H9 (cell line): ENCODE data around the gene CCDC92. TPM values are rescaled to one million over a fixed set of nuclear protein-coding genes. Genes with fewer than 3 reads are reported as not detected.

ENCODE experiments used
- DNase-seq: peaks from one replicate; pipeline ENCODE4 v3.0.0-alpha.2; 2017
- H2AFZ ChIP-seq: one replicate; pipeline ENCODE4 v1.6.1; 2013; ENCODE audit warnings: mild to moderate bottlenecking, low read length, control low read depth, moderate library complexity
- H2AK5ac ChIP-seq: 2 replicates; pipeline ENCODE4 v1.6.1; 2013; ENCODE audit warnings: low read length, control low read depth, mixed read lengths; ENCODE audit not compliant: insufficient read length
- H2BK120ac ChIP-seq: one replicate; pipeline ENCODE4 v1.6.1; 2013; ENCODE audit warnings: low read depth, mild to moderate bottlenecking, low read length, control low read depth, inconsistent platforms; ENCODE audit not compliant: poor library complexity, severe bottlenecking
- H2BK12ac ChIP-seq: 2 replicates; pipeline ENCODE4 v1.6.1; 2013; ENCODE audit warnings: low read length, control low read depth, mixed read lengths, low read depth; ENCODE audit not compliant: insufficient read length
- H2BK15ac ChIP-seq: 2 replicates; pipeline ENCODE4 v1.6.1; 2013; ENCODE audit warnings: low read depth, low read length, control low read depth
- H2BK20ac ChIP-seq: one replicate; pipeline ENCODE4 v1.6.1; 2013; ENCODE audit warnings: low read depth, mild to moderate bottlenecking, low read length, control low read depth, inconsistent platforms; ENCODE audit not compliant: poor library complexity, severe bottlenecking
- H2BK5ac ChIP-seq: 2 replicates; pipeline ENCODE4 v1.6.1; 2013; ENCODE audit warnings: low read length, control low read depth, mixed read lengths; ENCODE audit not compliant: insufficient read length
- H3K14ac ChIP-seq: 2 replicates; pipeline ENCODE4 v1.6.1; 2013; ENCODE audit warnings: low read length, control low read depth; ENCODE audit not compliant: insufficient read depth
- H3K18ac ChIP-seq: 2 replicates; pipeline ENCODE4 v1.6.1; 2013; ENCODE audit warnings: low read depth, mild to moderate bottlenecking, mixed read lengths, low read length, control low read depth; ENCODE audit not compliant: insufficient read length
- H3K23ac ChIP-seq: 2 replicates; pipeline ENCODE4 v1.6.1; 2013; ENCODE audit warnings: low read length, control low read depth, mixed read lengths, low read depth; ENCODE audit not compliant: insufficient read length
- H3K23me2 ChIP-seq: 2 replicates; pipeline ENCODE4 v1.6.1; 2013; ENCODE audit warnings: low read depth, mild to moderate bottlenecking, mixed read lengths, low read length, control low read depth; ENCODE audit not compliant: insufficient read length, poor library complexity, severe bottlenecking
- H3K27ac ChIP-seq: 2 replicates; pipeline ENCODE4 v1.5.1; 2013; ENCODE audit warnings: low read length, control low read depth, mixed read lengths, low read depth; ENCODE audit not compliant: insufficient read length
- H3K27me3 ChIP-seq: 2 replicates; pipeline ENCODE4 v1.6.1; 2013; ENCODE audit warnings: low read length, control low read depth, inconsistent platforms; ENCODE audit not compliant: insufficient read depth
- H3K4ac ChIP-seq: 2 replicates; pipeline ENCODE4 v1.6.1; 2013; ENCODE audit warnings: low read depth, mild to moderate bottlenecking, control low read depth, inconsistent platforms, low read length, moderate library complexity
- H3K4me1 ChIP-seq: 2 replicates; pipeline ENCODE4 v1.6.1; 2013; ENCODE audit warnings: low read length, control low read depth, inconsistent platforms; ENCODE audit not compliant: insufficient read depth
- H3K4me2 ChIP-seq: 2 replicates; pipeline ENCODE4 v1.6.1; 2013; ENCODE audit warnings: low read length, control low read depth, mixed read lengths; ENCODE audit not compliant: insufficient read length, insufficient read depth
- H3K56ac ChIP-seq: 2 replicates; pipeline ENCODE4 v1.6.1; 2013; ENCODE audit warnings: low read depth, mild to moderate bottlenecking, mixed read lengths, low read length, control low read depth; ENCODE audit not compliant: insufficient read length
- H3K79me1 ChIP-seq: 2 replicates; pipeline ENCODE4 v1.6.1; 2013; ENCODE audit warnings: low read depth, mild to moderate bottlenecking, moderate library complexity, low read length, control low read depth, inconsistent platforms; ENCODE audit not compliant: insufficient read depth, poor library complexity, severe bottlenecking
- H3K79me2 ChIP-seq: 2 replicates; pipeline ENCODE4 v1.6.1; 2013; ENCODE audit warnings: low read length, control low read depth, inconsistent platforms; ENCODE audit not compliant: insufficient read depth
- H3K9ac ChIP-seq: 2 replicates; pipeline ENCODE4 v1.6.1; 2013; ENCODE audit warnings: low read length, control low read depth, mixed read lengths; ENCODE audit not compliant: insufficient read length; ENCODE audit errors: extremely low read depth
- H3K9me3 ChIP-seq: one replicate; pipeline ENCODE4 v1.6.1; 2013; ENCODE audit warnings: low read depth, low read length, inconsistent platforms; ENCODE audit not compliant: control insufficient read depth
- H3T11ph ChIP-seq: one replicate; pipeline ENCODE4 v1.6.1; 2013; ENCODE audit warnings: mild to moderate bottlenecking, low read length, control low read depth, inconsistent platforms
- H4K20me1 ChIP-seq: one replicate; pipeline ENCODE4 v1.6.1; 2013; ENCODE audit not compliant: control insufficient read depth, insufficient read length, insufficient read depth
- H4K5ac ChIP-seq: 2 replicates; pipeline ENCODE4 v1.6.1; 2013; ENCODE audit warnings: low read depth, mild to moderate bottlenecking, mixed read lengths, low read length, control low read depth; ENCODE audit not compliant: insufficient read length
- H4K8ac ChIP-seq: replicated peaks from 2 replicates; pipeline ENCODE4 v1.6.1; 2013; ENCODE audit warnings: low read length, control low read depth, mixed read lengths, low read depth; ENCODE audit not compliant: insufficient read length
- H4K91ac ChIP-seq: 2 replicates; pipeline ENCODE4 v1.6.1; 2013; ENCODE audit warnings: low read depth, mild to moderate bottlenecking, moderate library complexity, mixed read lengths, low read length, control low read depth; ENCODE audit not compliant: insufficient read length
- H3K27ac Mint-ChIP-seq, 3 experiments: 2 replicates in 2 of 3; 3 replicates in 1 of 3; pipeline ENCODE4 v1.8.0; 2020 to 2021; ENCODE audit warnings: mixed read lengths in 3 of 3, mild to moderate bottlenecking in 1 of 3, moderate library complexity in 1 of 3
- H3K27me3 Mint-ChIP-seq: 2 replicates; pipeline ENCODE4 v1.8.0; 2021; ENCODE audit warnings: low read depth, mild to moderate bottlenecking, moderate library complexity, mixed read lengths
- H3K36me3 Mint-ChIP-seq, 3 experiments: 2 replicates in 2 of 3; 3 replicates in 1 of 3; pipeline ENCODE4 v1.8.0; 2020 to 2021; ENCODE audit warnings: low read depth in 3 of 3, mixed read lengths in 3 of 3; ENCODE audit not compliant: insufficient read depth in 1 of 3
- H3K4me1 Mint-ChIP-seq, 2 experiments: 2 replicates each; pipeline ENCODE4 v1.8.0; 2020; ENCODE audit warnings: mixed read lengths in 2 of 2
- H3K4me3 Mint-ChIP-seq, 2 experiments: 2 replicates in 1 of 2; 3 replicates in 1 of 2; pipeline ENCODE4 v1.8.0; 2020 to 2021; ENCODE audit warnings: mild to moderate bottlenecking in 2 of 2, mixed read lengths in 2 of 2, moderate library complexity in 1 of 2
- H3K9me3 Mint-ChIP-seq, 2 experiments: 2 replicates in 1 of 2; 3 replicates in 1 of 2; pipeline ENCODE4 v1.8.0; 2020; ENCODE audit warnings: mild to moderate bottlenecking in 2 of 2, mixed read lengths in 2 of 2, moderate library complexity in 1 of 2
- CTCF ChIP-seq: fragments of 200-600 bp; sonication (generic); conservative IDR thresholded peaks from 3 replicates; pipeline ENCODE4 v1.8.0; 2021; ENCODE audit warnings: antibody characterized with exemption, mild to moderate bottlenecking
- WGBS: extraction: QIAGEN DNeasy Blood & Tissue Kit; methylation state at CpG from one replicate; pipeline ENCODE4 v1.1.7; 2013; ENCODE audit warnings: missing lambda C conversion rate, low lambda C conversion rate, mixed read lengths; ENCODE audit not compliant: insufficient read length; ENCODE audit errors: extremely low coverage; 5-methylcytosine and 5-hydroxymethylcytosine counted together
- total RNA-seq: library from RNA; stranded (reverse); gene quantifications from 2 replicates; pipeline ENCODE4 v1.2.1, GENCODE V29; 2021

CCDC92 gene
- total RNA-seq, 1 experiment from 2014 or later, result 1.3 TPM

- H3K36me3 Mint-ChIP-seq, result no peaks in the 10 kb centered on the region
- Histone ChIP-seq H3K4me2 (no peak overlapping the region), H4K91ac (no peak overlapping the region), H2BK5ac (no peak overlapping the region), H3K27ac (no peak overlapping the region), H2BK120ac (no peak overlapping the region), H3K9me3 (no peaks in the 10 kb centered on the region), H3K4ac (no peak overlapping the region), H3K14ac (no peak overlapping the region), H3K23me2 (no peaks in the 10 kb centered on the region), H4K20me1 (no peaks in the 10 kb centered on the region), H2AFZ (no peak overlapping the region), H3K27me3 (peaks cover 42% of the 10 kb centered on the region), H2BK12ac (no peak overlapping the region), H3K56ac (no peak overlapping the region), H3K18ac (no peak overlapping the region), H3K79me1 (no peaks in the 10 kb centered on the region), H3K79me2 (no peaks in the 10 kb centered on the region), H4K5ac (no peak overlapping the region), H2BK20ac (no peak overlapping the region), H3K9ac (no peak overlapping the region), H3T11ph (no peak overlapping the region), H3K23ac (no peak overlapping the region), H4K8ac (no peak overlapping the region), H2BK15ac (no peak overlapping the region), H2AK5ac (no peak overlapping the region), H3K4me1 (no peaks in the 10 kb centered on the region)
- H3K4me1 Mint-ChIP-seq, result no peaks in the 10 kb centered on the region
- no peak for DNase-seq
- no CpG with 5 or more reads among the region's 4 CpGs for WGBS
- no peak overlapping the region for H3K27ac Mint-ChIP-seq
- no peak overlapping the region for H3K4me3 Mint-ChIP-seq
- TF ChIP-seq CTCF, result no peak
- no peaks in the 10 kb centered on the region for H3K9me3 Mint-ChIP-seq
- peaks cover 100% of the 10 kb centered on the region for H3K27me3 Mint-ChIP-seq
Measured at GRCh38 chr12:123960856-123961255, 11.8 kb downstream of the CCDC92 start.
